Effector memory CD4-positive, alpha-beta T cell (primary cell): ENCODE results near the gene DOCK4.

Experiments
- DNase-seq, 3 donors: peaks; one replicate each; pipeline ENCODE4 v3.0.0-alpha.2; 2020
- H3K27ac ChIP-seq: 2 replicates; pipeline ENCODE4 v1.7.0; 2013; ENCODE audit warnings: mild to moderate bottlenecking, low read length, moderate library complexity; ENCODE audit not compliant: insufficient read depth, poor library complexity, severe bottlenecking
- H3K27me3 ChIP-seq: replicated peaks from 2 replicates; pipeline ENCODE4 v1.7.0; 2013; ENCODE audit warnings: mild to moderate bottlenecking, low read length; ENCODE audit not compliant: insufficient read depth, control insufficient read depth, poor library complexity, severe bottlenecking
- H3K36me3 ChIP-seq: 2 replicates; pipeline ENCODE4 v1.7.0; 2013; ENCODE audit warnings: mild to moderate bottlenecking, low read length, moderate library complexity; ENCODE audit not compliant: control insufficient read depth, insufficient read depth
- H3K4me1 ChIP-seq: 2 replicates; pipeline ENCODE4 v1.7.0; 2013; ENCODE audit warnings: low read length, mild to moderate bottlenecking; ENCODE audit not compliant: control insufficient read depth, insufficient read depth, poor library complexity, severe bottlenecking
- H3K4me3 ChIP-seq: 2 replicates; pipeline ENCODE4 v1.7.0; 2013; ENCODE audit warnings: low read length, low read depth, mild to moderate bottlenecking; ENCODE audit not compliant: insufficient read depth, poor library complexity, severe bottlenecking
- H3K9me3 ChIP-seq: 2 replicates; pipeline ENCODE4 v1.7.0; 2013; ENCODE audit warnings: mild to moderate bottlenecking, low read length, moderate library complexity; ENCODE audit not compliant: control insufficient read depth

Gene DOCK4

GRCh38 chr7:111839261-111839660 lies 366.9 kb downstream of the DOCK4 start:
- Histone ChIP-seq H3K36me3 (no peaks in the 10 kb centered on the region), H3K4me1 (no peaks in the 10 kb centered on the region), H3K9me3 (no peaks in the 10 kb centered on the region), H3K4me3 (no peak overlapping the region), H3K27ac (no peak overlapping the region), H3K27me3 (no peaks in the 10 kb centered on the region)
- DNase-seq = no peak

DNA sequence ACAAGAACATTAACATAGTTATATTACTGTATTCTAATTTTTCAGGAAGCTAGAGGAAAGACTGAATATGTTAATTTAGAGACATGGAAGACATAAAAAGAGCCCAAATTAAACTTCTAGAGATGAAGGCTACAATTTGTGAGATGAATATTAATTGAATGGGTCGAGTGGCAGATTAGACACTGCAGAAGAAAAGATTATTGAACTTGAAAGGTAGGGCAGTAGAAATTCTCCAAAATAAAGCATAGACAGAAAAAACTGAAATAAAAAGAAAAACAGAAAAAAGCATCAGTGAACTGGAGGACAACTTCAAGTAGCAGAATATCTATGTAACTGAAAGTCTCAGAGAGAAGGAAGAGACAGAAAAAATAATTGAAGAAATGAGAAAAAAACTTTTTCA lies 369.6 kb downstream of the DOCK4 start:
- Histone ChIP-seq H3K4me1 (no peaks in the 10 kb centered on the region), H3K9me3 (no peaks in the 10 kb centered on the region), H3K27ac (no peak overlapping the region), H3K27me3 (no peaks in the 10 kb centered on the region), H3K4me3 (no peak overlapping the region), H3K36me3 (no peaks in the 10 kb centered on the region)
- no peak for DNase-seq

DNA sequence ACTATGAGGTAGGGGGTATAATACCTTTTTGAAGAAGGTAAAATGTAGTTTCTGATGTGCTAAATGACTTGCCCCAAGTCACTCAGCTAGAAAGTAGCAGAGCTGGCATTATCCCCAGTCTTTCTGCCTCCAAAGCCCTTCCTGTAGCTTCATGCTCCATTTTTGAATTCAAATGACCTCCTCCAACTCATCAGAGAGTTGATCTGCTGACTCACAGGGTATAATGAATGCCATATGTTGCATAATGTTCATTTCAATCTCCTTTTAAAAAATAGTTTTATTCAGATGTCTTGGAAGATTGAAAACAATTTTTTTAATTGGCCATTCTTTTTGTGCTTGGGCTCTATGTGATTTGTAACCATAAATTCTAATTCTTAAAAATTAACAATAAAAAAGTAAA lies 371.1 kb downstream of the DOCK4 start:
- no peak for DNase-seq
- Histone ChIP-seq H3K27ac (no peak overlapping the region), H3K27me3 (no peaks in the 10 kb centered on the region)

DNA sequence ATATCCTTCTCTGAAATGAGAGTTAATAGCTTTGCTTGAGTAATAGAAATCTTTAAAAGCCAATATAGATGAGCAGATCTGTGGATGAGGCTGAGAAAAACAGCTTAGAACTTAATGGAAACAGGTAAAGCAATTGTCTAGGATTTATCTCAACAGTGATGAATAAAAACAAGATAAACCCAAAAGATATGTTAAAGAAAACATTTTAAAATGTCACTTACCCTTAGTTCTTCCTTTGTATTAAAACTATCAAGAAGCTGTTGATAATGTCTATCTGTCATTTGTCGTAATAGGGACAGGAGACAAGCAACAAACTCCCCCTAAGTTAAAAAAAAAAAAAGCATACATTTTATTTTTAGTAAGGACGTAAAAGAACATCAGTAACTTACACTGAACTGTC lies 371.8 kb downstream of the DOCK4 start:
- Histone ChIP-seq H3K4me1 (no peaks in the 10 kb centered on the region), H3K36me3 (no peaks in the 10 kb centered on the region), H3K4me3 (no peak overlapping the region), H3K27ac (no peak overlapping the region), H3K27me3 (no peaks in the 10 kb centered on the region), H3K9me3 (no peaks in the 10 kb centered on the region)
- DNase-seq = no peak

More for the DNA sequence above, 371.1 kb downstream of the DOCK4 start:
- Histone ChIP-seq H3K9me3 (no peaks in the 10 kb centered on the region), H3K4me3 (no peak overlapping the region), H3K36me3 (no peaks in the 10 kb centered on the region), H3K4me1 (no peaks in the 10 kb centered on the region)

DNA sequence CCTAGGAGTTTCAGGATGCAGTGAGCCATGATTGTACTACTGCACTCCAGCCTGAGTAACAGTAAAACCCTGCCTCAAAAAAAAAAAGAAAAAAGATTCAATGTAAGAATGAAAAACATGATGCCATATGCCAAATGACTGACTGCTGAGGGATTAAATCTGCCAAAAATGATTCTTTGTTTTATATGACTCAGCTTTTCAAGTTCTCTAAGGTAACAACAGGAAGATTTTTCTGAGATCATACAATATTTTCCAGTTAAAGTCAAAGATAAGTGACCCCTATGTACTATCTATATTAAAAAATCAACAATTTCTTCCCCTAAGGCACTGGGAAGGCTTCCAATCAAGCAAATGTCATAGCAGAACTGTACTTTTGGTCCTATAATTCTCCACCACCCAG lies 372.7 kb downstream of the DOCK4 start:
- Histone ChIP-seq H3K27ac (no peak overlapping the region), H3K4me3 (no peak overlapping the region), H3K4me1 (no peaks in the 10 kb centered on the region), H3K9me3 (no peaks in the 10 kb centered on the region), H3K27me3 (no peaks in the 10 kb centered on the region), H3K36me3 (no peaks in the 10 kb centered on the region)
- no peak for DNase-seq

- no peak overlapping the region for H3K4me3 ChIP-seq
- H3K27ac ChIP-seq = no peak overlapping the region
- no peaks in the 10 kb centered on the region for H3K27me3 ChIP-seq
- no peaks in the 10 kb centered on the region for H3K4me1 ChIP-seq
- DNase-seq = no peak
- H3K9me3 ChIP-seq = no peaks in the 10 kb centered on the region
- no peaks in the 10 kb centered on the region for H3K36me3 ChIP-seq
Observed at GRCh38 chr7:111832174-111832573, 374.0 kb downstream of the DOCK4 start.

DNA sequence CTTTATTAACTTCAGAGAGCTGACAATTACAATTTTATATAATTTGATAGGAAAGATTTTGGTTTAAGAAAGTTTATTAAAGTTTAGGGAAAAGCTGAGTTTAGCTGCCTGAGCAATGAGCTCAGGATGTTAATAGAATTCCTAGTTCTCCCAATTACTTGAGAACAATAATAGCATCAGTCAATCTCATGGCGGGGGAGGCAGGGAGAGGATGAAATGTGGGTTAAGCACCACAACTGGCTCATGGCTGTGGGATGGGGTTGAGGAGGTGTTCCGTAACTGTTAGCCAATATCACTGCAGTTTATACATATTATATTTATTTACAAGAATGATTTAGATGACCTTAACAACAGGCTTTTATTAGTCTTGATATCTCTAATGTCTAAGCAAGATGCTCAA lies 377.0 kb downstream of the DOCK4 start:
- H3K4me1 ChIP-seq = no peaks in the 10 kb centered on the region

GRCh38 chr7:111827863-111828504 lies 378.2 kb downstream of the DOCK4 start:
- no peaks in the 10 kb centered on the region for H3K9me3 ChIP-seq
- H3K36me3 ChIP-seq = no peaks in the 10 kb centered on the region
- H3K4me3 ChIP-seq = no peak overlapping the region
- no peak for DNase-seq
- H3K4me1 ChIP-seq = no peaks in the 10 kb centered on the region
- no peaks in the 10 kb centered on the region for H3K27me3 ChIP-seq
- no peak overlapping the region for H3K27ac ChIP-seq

More for the DNA sequence above, 377.0 kb downstream of the DOCK4 start:
- Histone ChIP-seq H3K9me3 (no peaks in the 10 kb centered on the region), H3K36me3 (no peaks in the 10 kb centered on the region), H3K27me3 (no peaks in the 10 kb centered on the region), H3K4me3 (no peak overlapping the region), H3K27ac (no peak overlapping the region)
- no peak for DNase-seq

GRCh38 chr7:111825046-111825445 lies 381.2 kb downstream of the DOCK4 start:
- Histone ChIP-seq H3K36me3 (no peaks in the 10 kb centered on the region), H3K27me3 (no peaks in the 10 kb centered on the region), H3K4me3 (no peak overlapping the region), H3K27ac (no peak overlapping the region), H3K4me1 (no peaks in the 10 kb centered on the region), H3K9me3 (no peaks in the 10 kb centered on the region)
- DNase-seq = no peak

GRCh38 chr7:111823826-111824225 lies 382.4 kb downstream of the DOCK4 start:
- no peak overlapping the region for H3K4me3 ChIP-seq
- H3K36me3 ChIP-seq = no peaks in the 10 kb centered on the region
- H3K27ac ChIP-seq = no peak overlapping the region
- H3K9me3 ChIP-seq = no peaks in the 10 kb centered on the region
- no peaks in the 10 kb centered on the region for H3K27me3 ChIP-seq
- no peak for DNase-seq
- no peaks in the 10 kb centered on the region for H3K4me1 ChIP-seq
